CD14-positive monocyte (primary cell): ENCODE measurements around the gene MFNG. TPM values are rescaled to one million over a fixed set of nuclear protein-coding genes. Genes with fewer than 3 reads are reported as not detected.

Source experiments
- DNase-seq, 3 donors: peaks; one replicate each; pipeline ENCODE4 v3.0.0-alpha.2; 2011 to 2022
- H2AFZ ChIP-seq: 2 replicates; pipeline ENCODE4 v1.6.0; 2012; ENCODE audit warnings: mild to moderate bottlenecking, low read depth, low read length, inconsistent platforms; ENCODE audit not compliant: insufficient read depth, poor library complexity, severe bottlenecking
- H3K27ac ChIP-seq, 2 donors: 1 replicate in 1 of 2; 2 replicates in 1 of 2; pipeline ENCODE4 v1.5.1; 2012 to 2013; ENCODE audit warnings: low read length in 2 of 2, control low read depth in 1 of 2, inconsistent platforms in 1 of 2, low read depth in 1 of 2, mild to moderate bottlenecking in 1 of 2
- H3K27me3 ChIP-seq, 2 donors: one replicate each; pipeline versions ENCODE4 v1.6.0 to v1.6.1; 2011 to 2013; ENCODE audit warnings: low read length in 2 of 2; ENCODE audit not compliant: control insufficient read depth in 2 of 2, insufficient read depth in 2 of 2
- H3K36me3 ChIP-seq, 2 donors: replicated peaks in 1 of 2; 1 replicate in 1 of 2; 2 replicates in 1 of 2; pipeline versions ENCODE4 v1.5.1 to v1.6.1; 2012 to 2013; ENCODE audit warnings: low read length in 2 of 2, control low read depth in 1 of 2, inconsistent platforms in 1 of 2, mild to moderate bottlenecking in 1 of 2; ENCODE audit not compliant: insufficient read depth in 2 of 2, control insufficient read depth in 1 of 2
- H3K4me1 ChIP-seq, 2 donors: 1 replicate in 1 of 2; 2 replicates in 1 of 2; pipeline versions ENCODE4 v1.5.1 to v1.6.1; 2012 to 2013; ENCODE audit warnings: low read length in 2 of 2, control low read depth in 1 of 2, inconsistent platforms in 1 of 2, mild to moderate bottlenecking in 1 of 2, moderate library complexity in 1 of 2; ENCODE audit not compliant: insufficient read depth in 2 of 2, control insufficient read depth in 1 of 2
- H3K4me2 ChIP-seq: replicated peaks from 2 replicates; pipeline ENCODE3; 2012; ENCODE audit warnings: low read length, moderate library complexity, mild to moderate bottlenecking; ENCODE audit not compliant: poor library complexity, severe bottlenecking; ENCODE audit errors: extremely low read depth
- H3K4me3 ChIP-seq, 3 experiments: fragments of 200-600 bp in 1 of 3; sonication (generic) in 1 of 3; replicated peaks in 1 of 3; 1 replicate in 2 of 3; 2 replicates in 1 of 3; pipeline ENCODE4 v1.5.1; 2011 to 2013; ENCODE audit warnings: low read length in 3 of 3, mild to moderate bottlenecking in 3 of 3, control low read depth in 2 of 3, low read depth in 2 of 3, inconsistent platforms in 1 of 3, moderate library complexity in 1 of 3
- H3K79me2 ChIP-seq: 2 replicates; pipeline ENCODE4 v1.6.0; 2012; ENCODE audit warnings: mild to moderate bottlenecking, control low read depth, inconsistent platforms, low read length, moderate library complexity; ENCODE audit not compliant: insufficient read depth
- H3K9ac ChIP-seq: 2 replicates; pipeline ENCODE4 v1.6.0; 2017; ENCODE audit warnings: low read length, mild to moderate bottlenecking; ENCODE audit not compliant: insufficient read depth, poor library complexity, severe bottlenecking
- H3K9me3 ChIP-seq, 2 donors: replicated peaks in 1 of 2; 1 replicate in 1 of 2; 2 replicates in 1 of 2; pipeline versions ENCODE4 v1.5.1 to v1.6.1; 2012 to 2013; ENCODE audit warnings: low read length in 2 of 2, control low read depth in 1 of 2; ENCODE audit not compliant: control insufficient read depth in 1 of 2, insufficient read depth in 1 of 2
- H4K20me1 ChIP-seq: 2 replicates; pipeline ENCODE4 v1.6.0; 2012; ENCODE audit warnings: mild to moderate bottlenecking, low read length, control low read depth, moderate library complexity; ENCODE audit not compliant: insufficient read depth
- H3K27ac Mint-ChIP-seq, 7 donors: one replicate each; pipeline ENCODE4 v1.8.0; 2020; ENCODE audit warnings: mild to moderate bottlenecking in 7 of 7, mixed read lengths in 7 of 7, moderate library complexity in 6 of 7, inconsistent platforms in 2 of 7
- H3K27me3 Mint-ChIP-seq, 3 donors: one replicate each; pipeline ENCODE4 v1.8.0; 2021 to 2022; ENCODE audit warnings: low read depth in 3 of 3, mild to moderate bottlenecking in 3 of 3, mixed read lengths in 3 of 3, moderate library complexity in 3 of 3, inconsistent platforms in 1 of 3
- H3K36me3 Mint-ChIP-seq, 2 donors: one replicate each; pipeline ENCODE4 v1.8.0; 2020; ENCODE audit warnings: mixed read lengths in 2 of 2, inconsistent platforms in 1 of 2, mild to moderate bottlenecking in 1 of 2
- H3K4me1 Mint-ChIP-seq: one replicate; pipeline ENCODE4 v1.8.0; 2020; ENCODE audit warnings: mild to moderate bottlenecking, mixed read lengths
- H3K4me3 Mint-ChIP-seq, 2 donors: one replicate each; pipeline ENCODE4 v1.8.0; 2020; ENCODE audit warnings: mild to moderate bottlenecking in 2 of 2, mixed read lengths in 2 of 2, moderate library complexity in 1 of 2
- H3K9me3 Mint-ChIP-seq, 7 donors: one replicate each; pipeline ENCODE4 v1.8.0; 2020 to 2022; ENCODE audit warnings: mixed read lengths in 7 of 7, mild to moderate bottlenecking in 6 of 7, moderate library complexity in 6 of 7, inconsistent platforms in 2 of 7
- WGBS: methylation state at CpG from one replicate; pipeline ENCODE4 v1.1.5; 2013; ENCODE audit warnings: missing lambda C conversion rate; ENCODE audit not compliant: insufficient coverage; 5-methylcytosine and 5-hydroxymethylcytosine counted together
- intact Hi-C, 2 donors: fragments of 100-400 bp; cut with micrococcal nuclease; formaldehyde crosslinking; loops; one replicate each; pipeline versions ENCODE4 v1.15.0 to v1.15.1; 2023
- polyA plus RNA-seq, 3 donors: library from polyadenylated mRNA; depleted of rRNA in 1 of 3; unstranded in 2 of 3; stranded (reverse) in 1 of 3; fragments of 300-500 nt in 2 of 3; fragments of >200 nt in 1 of 3; fragmentation: Illumina TruSeq in 2 of 3; gene quantifications; 1 replicate in 2 of 3; 2 replicates in 1 of 3; pipeline ENCODE4 v1.2.3, GENCODE V29; 2012 to 2021
- TF ChIP-seq, protein P1 (sequence below): fragments of 200-600 bp; IDR thresholded peaks from one replicate; pipeline ENCODE4 v1.8.0; 2022; ENCODE audit warnings: antibody characterized with exemption, mild to moderate bottlenecking

Gene MFNG
- polyA plus RNA-seq, 3 donors = 84.1 to 196 (median 181) TPM

DNA sequence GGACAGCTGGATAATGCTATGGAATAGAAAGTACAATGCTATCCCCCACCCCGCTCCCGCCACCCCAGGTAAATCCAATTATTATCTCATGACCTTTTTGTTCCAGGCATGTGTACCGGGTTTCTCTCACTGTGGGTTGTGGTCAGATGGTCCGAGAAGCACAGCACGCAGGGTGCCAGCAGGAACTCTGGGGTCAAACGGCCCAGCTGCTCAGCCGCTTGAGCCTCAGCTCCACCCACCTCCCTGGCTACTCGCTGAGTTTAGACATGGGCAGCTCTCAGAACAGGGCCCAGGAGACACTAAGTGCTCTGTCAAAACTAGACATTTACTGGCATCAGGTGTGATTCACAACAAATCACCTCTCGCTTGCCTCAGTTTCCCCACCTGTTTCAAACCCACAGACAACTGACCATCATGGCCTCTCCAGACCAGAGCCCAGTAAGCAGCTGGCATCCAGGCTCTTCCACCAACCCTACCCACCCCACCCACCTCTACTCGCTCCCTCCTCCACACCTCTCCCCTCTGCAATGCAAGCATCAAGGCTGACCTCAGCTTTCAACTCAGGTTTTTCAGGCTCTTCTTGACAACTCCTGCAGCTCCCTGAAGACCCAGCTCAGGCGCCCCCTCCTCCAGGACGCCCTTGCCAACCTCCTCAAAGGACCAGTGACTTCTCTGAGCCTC is 13.0 kb upstream of the MFNG start:
- no peaks in the 10 kb centered on the region for H3K79me2 ChIP-seq
- H3K9ac ChIP-seq = no peak overlapping the region
- H4K20me1 ChIP-seq = no peaks in the 10 kb centered on the region
- Mint-ChIP-seq H3K9me3 (peaks cover 0 to 2% (median 0%) of the 10 kb centered on the region in 7 donors), H3K27ac (no peak overlapping the region), H3K36me3 (no peaks in the 10 kb centered on the region), H3K27me3 (peaks cover 15 to 26% (median 16%) of the 10 kb centered on the region in 3 donors), H3K4me1 (peaks cover 12% of the 10 kb centered on the region), H3K4me3 (no peak overlapping the region)
- DNase-seq = no peak
- TF ChIP-seq, protein P1, sequence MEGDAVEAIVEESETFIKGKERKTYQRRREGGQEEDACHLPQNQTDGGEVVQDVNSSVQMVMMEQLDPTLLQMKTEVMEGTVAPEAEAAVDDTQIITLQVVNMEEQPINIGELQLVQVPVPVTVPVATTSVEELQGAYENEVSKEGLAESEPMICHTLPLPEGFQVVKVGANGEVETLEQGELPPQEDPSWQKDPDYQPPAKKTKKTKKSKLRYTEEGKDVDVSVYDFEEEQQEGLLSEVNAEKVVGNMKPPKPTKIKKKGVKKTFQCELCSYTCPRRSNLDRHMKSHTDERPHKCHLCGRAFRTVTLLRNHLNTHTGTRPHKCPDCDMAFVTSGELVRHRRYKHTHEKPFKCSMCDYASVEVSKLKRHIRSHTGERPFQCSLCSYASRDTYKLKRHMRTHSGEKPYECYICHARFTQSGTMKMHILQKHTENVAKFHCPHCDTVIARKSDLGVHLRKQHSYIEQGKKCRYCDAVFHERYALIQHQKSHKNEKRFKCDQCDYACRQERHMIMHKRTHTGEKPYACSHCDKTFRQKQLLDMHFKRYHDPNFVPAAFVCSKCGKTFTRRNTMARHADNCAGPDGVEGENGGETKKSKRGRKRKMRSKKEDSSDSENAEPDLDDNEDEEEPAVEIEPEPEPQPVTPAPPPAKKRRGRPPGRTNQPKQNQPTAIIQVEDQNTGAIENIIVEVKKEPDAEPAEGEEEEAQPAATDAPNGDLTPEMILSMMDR = no peak
- no peak overlapping the region for H3K27ac ChIP-seq
- H3K9me3 ChIP-seq = no peaks in the 10 kb centered on the region
- WGBS = 75% methylated on average over 10 of the region's 12 CpGs
- peaks cover 0 to 5% of the 10 kb centered on the region in 2 donors for H3K4me1 ChIP-seq
- H3K4me2 ChIP-seq = no peak overlapping the region
- no peaks in the 10 kb centered on the region for H3K36me3 ChIP-seq
- no peak overlapping the region for H3K4me3 ChIP-seq
- no peak overlapping the region for H2AFZ ChIP-seq
- H3K27me3 ChIP-seq = peaks cover 0 to 4% of the 10 kb centered on the region in 2 donors
- intact Hi-C loops = no loop called here

- peaks cover 0 to 2% (median 0%) of the 10 kb centered on the region in 7 donors for H3K9me3 Mint-ChIP-seq
- 26% methylated on average over 11 of the region's 15 CpGs for WGBS
- no peaks in the 10 kb centered on the region for H3K9me3 ChIP-seq
- peaks cover 0 to 4% of the 10 kb centered on the region in 2 donors for H3K27me3 ChIP-seq
- TF ChIP-seq, protein P1 = peak; percentile 71
- no peaks in the 10 kb centered on the region for H3K79me2 ChIP-seq
- peak; percentile 22 to 44 (median 28) for DNase-seq
- no peaks in the 10 kb centered on the region for H3K36me3 ChIP-seq
- no peaks in the 10 kb centered on the region for H4K20me1 ChIP-seq
- H2AFZ ChIP-seq = no peak overlapping the region
- H3K27ac Mint-ChIP-seq = no peak overlapping the region
- H3K4me1 Mint-ChIP-seq = peaks cover 12% of the 10 kb centered on the region
- peaks cover 0 to 5% of the 10 kb centered on the region in 2 donors for H3K4me1 ChIP-seq
- no peak overlapping the region for H3K4me3 Mint-ChIP-seq
- intact Hi-C loops = no loop called here
- no peak overlapping the region for H3K4me2 ChIP-seq
- no peak overlapping the region for H3K9ac ChIP-seq
- H3K27me3 Mint-ChIP-seq = peaks cover 16 to 24% (median 17%) of the 10 kb centered on the region in 3 donors
- no peak overlapping the region for H3K4me3 ChIP-seq
- no peaks in the 10 kb centered on the region for H3K36me3 Mint-ChIP-seq
- no peak overlapping the region for H3K27ac ChIP-seq
These were observed 12.2 kb upstream of the MFNG start for GRCh38 chr22:37498289-37498909.
